GM18951 (cell line): ENCODE data around the gene ACMSD.

ENCODE experiments used
- POLR2A ChIP-seq: IDR thresholded peaks from 4 replicates; pipeline ENCODE4 v1.6.1; 2011; ENCODE audit warnings: mild to moderate bottlenecking; ENCODE audit not compliant: insufficient read length, insufficient read depth; ENCODE audit errors: extremely low read depth
- in situ Hi-C: fragments of 300-500 bp; cut with MboI; formaldehyde crosslinking; loops from one replicate; pipeline ENCODE4 v1.12.0; 2022; ENCODE audit warnings: low sequenced_read_pairs, mixed read lengths, inconsistent platforms; ENCODE audit not compliant: unreplicated experiment

ACMSD gene

DNA sequence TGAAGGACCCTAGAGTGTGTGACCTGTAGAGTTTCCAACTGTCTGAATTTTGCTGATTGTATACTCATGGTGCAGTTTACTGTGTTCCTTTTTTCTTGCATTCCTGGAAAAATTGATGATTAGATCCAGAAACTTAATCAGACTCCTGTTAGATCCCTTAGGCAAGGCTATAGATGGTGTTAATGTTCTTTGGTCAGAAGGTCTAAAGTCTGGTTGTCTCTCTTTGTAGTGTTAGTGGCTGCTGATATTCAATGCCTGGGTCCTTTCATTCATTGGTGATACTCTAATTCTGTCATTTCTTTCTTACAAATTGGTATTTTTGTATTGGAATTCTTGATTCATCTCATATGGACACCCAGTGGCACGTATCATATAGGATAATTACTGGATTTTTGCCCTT lies 86.5 kb downstream of the ACMSD start:
- in situ Hi-C loops, result no loop called here

DNA sequence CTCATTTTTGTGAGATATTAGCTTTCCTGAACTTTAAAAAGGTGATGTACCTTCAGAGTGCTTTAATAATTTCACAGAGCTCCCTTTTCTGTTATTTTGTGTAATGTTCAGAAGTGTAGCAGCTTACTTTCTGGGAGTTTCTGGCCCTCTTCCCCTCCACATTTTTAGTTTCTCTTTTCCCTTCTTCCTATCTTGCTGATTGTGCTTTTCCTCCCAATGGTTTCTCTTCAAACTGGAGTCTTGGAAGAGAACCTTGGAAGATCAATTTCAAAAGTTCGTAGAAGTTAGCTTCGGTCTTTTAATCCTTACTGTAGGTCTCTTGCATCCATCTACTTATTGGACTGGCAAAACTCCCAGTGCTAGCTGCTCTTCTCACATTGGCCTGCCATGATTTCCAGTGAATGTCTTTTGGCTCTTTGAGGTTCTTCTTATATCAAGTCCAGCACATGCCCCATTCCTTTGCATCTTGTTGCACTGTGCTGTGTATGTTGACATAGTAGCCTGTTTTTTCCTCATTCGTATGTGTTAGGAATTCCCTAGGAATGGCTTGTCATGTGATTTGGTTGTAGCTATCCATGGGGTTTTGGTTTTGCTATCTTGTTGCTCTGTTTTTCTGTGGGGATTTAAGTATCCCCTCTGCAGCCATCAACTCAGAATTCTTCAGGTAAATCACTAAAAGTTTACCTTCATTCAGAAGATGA lies 88.0 kb downstream of the ACMSD start:
- in situ Hi-C loops, result no loop called here

More for the DNA sequence above, 86.5 kb downstream of the ACMSD start:
- TF ChIP-seq POLR2A, result no peak

DNA sequence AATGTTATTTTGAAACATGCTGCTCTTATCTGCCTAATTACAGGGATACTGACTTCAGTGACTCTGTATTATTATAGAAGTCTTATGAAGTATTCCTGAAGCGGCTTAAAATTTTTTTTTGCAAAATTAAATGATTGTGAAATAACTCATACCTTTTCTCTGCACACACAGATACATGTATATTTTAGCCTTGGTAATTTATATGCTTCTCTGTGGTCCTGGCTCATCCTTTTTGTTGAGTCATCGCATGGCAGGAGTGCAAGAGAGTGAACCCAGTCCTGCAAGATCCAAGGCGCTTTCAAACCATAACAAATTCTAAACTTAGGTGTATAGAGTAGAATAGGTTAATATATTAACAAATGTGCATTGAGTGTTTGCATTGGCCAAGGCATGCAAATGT lies 88.8 kb downstream of the ACMSD start:
- no peak for TF ChIP-seq POLR2A
- in situ Hi-C loops, result no loop called here

More for the DNA sequence above, 88.0 kb downstream of the ACMSD start:
- TF ChIP-seq POLR2A, result no peak

DNA sequence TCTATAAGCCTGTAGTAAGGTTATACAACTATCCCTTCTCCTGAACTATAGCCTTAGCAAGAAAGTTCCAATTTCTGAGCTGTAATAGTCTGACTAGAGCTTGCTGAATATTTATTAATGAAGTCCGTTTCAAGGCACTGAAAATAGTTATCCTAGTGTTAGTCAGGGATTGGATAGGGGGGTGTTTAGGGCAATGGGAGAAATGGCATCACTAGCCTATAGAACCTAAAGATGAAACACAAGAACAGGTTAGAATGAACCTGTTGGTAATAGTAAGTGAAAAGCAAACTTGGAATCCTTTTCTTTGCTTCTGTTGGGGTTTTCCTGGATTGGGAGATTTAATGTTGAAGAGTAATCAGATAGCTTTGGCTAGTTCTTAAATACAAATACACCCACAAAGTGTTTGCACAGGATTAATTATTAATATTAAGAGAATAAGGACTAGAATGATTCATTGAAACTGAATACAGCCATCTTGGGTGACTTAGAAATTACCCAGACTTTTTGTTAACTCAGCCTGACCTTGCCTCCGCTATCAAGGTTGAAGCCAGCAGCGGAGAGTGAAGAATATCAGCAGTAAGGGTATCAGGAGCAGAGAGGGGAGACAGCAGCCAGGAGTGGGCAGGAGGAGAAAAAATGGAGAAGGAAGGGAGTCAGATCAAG lies 94.6 kb downstream of the ACMSD start:
- TF ChIP-seq POLR2A, result no peak
- in situ Hi-C loops, result no loop called here

DNA sequence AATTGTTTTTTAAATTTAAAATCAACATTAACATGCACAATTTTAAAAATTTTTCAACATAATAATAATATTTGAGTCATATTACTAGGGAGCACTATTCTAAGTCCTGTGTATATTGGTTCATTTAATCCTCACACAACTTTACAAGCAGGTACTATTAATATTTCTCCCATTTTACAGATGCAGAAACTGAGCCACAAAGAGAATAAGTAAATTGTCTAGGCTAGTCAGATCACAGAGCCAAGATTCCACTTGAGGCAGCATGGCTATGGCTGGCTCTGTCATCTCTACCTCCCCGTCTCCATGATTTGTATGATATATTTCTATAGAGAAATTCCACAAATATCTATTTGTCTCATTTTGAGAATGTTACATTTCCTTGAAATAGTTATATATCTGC lies 95.3 kb downstream of the ACMSD start:
- no peak for TF ChIP-seq POLR2A
- in situ Hi-C loops, result no loop called here

DNA sequence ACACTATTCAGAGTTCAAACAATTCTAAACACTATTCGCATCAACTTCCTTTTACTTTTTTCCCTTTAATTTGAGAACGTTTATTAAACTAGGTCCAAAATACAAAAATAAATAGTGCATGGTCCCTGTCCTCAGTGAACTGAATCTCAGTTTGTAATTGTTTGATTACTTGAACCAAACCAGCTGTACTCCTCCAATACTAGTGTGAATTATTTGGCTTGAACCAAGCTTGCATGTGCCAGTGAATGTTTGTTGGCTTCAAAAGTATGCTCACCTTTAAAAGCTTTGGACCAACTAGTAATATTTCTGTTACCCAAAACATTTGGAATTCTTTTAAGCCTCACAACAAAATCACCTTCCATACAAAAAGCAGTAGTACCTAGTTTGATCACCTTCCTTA lies 95.7 kb downstream of the ACMSD start:
- no peak for TF ChIP-seq POLR2A
- in situ Hi-C loops, result no loop called here

DNA sequence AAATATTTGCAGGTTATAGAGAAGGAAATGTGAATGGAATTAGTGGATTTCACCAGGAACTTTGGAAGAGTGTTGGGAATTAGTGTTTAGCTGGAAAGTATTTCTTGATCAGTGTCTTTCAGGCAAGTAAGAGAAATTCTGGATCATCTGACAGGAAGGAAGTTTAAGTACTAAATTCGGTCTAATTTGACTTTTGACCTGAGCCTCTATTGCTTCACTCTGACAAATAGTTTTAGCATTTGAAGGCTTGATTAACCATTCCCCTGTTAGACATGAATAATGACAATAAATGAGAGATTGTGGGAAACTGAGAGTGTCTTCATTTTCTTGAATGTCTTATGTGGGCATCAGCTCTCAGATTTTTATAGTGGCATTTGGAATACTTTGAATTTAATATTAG lies 96.2 kb downstream of the ACMSD start:
- no peak for TF ChIP-seq POLR2A
- in situ Hi-C loops, result no loop called here

DNA sequence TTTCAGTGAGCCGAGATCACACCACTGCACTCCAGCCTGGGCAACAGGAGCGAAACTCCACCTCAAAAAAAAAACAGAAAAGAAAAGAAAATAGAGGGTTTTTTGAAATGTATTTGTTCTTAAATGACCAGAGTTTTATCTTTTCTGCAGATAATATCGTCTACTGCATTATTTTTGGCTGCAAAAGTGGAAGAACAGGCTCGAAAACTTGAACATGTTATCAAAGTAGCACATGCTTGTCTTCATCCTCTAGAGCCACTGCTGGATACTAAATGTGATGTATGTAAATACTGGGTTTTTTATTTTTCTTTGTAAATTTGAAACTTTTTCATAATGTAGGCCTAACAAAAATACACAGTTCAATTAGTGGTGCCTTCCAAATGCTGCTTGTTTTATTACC lies 98.3 kb downstream of the ACMSD start:
- in situ Hi-C loops, result no loop called here
- no peak for TF ChIP-seq POLR2A

DNA sequence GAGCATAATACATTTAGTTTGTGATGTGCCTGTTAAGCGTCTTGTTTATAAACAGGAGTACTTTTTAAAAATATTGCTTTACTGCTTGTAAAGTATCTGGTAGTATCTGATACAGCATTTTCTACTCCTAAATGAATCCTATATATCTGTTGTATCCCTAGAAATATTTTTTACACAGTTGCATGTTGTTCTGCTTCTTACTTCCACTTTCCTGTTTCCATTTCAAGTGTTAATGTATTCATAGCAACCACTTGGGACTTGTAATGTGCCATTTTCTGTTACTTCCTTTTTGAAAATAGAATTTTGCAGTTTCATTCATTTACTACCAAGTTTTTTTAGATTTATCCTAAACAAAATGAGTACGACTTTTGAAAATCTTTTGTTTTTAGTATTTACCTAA lies 105.1 kb downstream of the ACMSD start:
- in situ Hi-C loops, result no loop called here
- TF ChIP-seq POLR2A, result no peak

DNA sequence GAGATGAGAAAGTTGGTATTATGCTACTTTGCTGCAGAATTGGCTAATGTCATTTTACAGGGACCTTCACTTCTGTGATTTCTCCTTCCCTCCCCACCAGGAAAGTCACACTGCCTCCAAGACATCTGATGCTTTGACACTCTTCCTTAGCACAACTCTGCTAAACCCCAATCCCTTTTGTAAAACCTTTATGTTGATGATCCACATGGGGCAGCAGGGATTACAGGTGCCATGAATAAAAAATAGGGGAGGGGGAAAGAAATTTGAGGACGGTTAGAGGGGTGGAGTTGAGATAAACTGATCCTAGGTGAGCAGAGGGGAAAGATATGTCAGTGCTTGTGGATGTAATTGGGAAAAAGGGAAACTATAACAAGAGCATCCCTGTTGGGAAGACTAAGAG lies 106.6 kb downstream of the ACMSD start:
- in situ Hi-C loops, result no loop called here
- no peak for TF ChIP-seq POLR2A

DNA sequence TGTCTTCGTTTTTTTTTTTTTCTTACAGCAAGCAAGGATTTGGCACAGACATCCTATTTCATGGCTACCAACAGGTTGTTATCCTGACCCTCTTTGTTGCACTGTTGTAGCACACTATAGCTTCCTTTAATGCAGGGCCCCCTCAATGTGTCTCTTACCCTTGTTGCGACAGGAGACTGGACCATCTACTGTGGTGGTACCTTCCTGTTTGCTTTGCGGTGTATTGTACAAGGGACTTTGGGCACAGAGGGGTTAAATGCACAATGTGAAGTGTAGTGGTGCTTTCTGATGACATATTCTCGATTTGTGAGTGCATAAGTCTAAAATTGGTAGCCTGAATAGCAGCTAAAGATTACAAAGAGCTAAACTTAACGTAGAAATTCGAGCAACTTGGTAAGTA lies 107.7 kb downstream of the ACMSD start:
- in situ Hi-C loops, result no loop called here
- TF ChIP-seq POLR2A, result no peak

DNA sequence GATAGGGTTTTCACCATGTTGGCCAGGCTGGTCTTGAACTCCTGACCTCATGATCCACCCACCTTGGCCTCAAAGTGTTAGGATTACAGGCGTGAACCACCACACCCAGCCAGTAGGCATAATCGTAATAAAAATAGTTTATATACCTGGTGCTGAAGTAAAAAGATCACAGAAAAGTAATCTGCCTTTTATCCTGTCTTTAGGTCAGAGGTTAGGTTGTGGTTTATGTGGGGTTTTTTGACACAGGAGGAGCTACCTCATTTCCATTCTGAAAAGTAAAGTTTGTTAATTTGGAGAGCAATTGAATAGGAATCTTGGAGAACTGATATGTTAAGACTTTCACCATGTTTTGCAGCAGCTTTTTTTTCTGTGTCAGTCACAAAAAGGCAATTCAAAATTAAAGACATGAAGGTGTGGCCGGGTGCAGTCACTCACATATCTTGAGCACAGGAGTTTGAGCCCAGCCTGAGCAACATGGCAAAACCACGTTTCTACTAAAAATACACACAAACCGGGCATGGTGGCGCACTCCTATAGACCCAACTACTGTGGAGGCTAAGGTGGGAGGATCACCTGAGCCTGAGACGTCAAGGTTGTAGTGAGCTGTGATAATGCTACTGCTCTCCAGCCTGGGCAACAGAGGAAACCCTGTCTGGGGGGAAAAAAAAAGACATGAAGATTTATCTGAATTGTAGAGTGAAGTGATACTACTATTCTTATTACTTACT lies 111.7 kb downstream of the ACMSD start:
- no peak for TF ChIP-seq POLR2A
- in situ Hi-C loops, result no loop called here

DNA sequence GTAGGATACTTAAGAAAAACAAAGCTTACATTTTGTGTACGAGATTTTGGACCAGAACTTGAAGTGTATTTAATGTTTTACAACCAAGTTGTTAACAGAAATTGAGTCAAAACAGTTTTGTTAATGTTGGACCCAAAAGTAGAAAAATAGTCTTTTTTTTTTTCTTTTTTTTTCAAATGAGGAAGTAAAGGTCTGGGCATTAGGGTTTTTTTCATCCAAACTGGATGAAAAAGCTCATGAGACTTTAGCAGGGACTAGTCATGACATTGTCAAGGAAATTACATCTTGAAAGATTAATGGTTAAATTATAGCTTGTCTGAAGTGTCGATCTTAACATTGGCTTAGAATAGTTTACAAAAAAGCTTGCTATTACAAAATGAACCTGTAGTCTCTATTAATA lies 112.5 kb downstream of the ACMSD start:
- no peak for TF ChIP-seq POLR2A
- in situ Hi-C loops, result no loop called here
